PC-3 (cell line): Measurements from ENCODE around the gene GET3.

Experiments used
- CTCF ChIP-seq: fragments of 300-600 bp; sonication (generic); conservative IDR thresholded peaks from 2 replicates; pipeline ENCODE4 v1.5.1; 2017; ENCODE audit warnings: antibody characterized with exemption, low read depth, mild to moderate bottlenecking, low read length
- EZH2 ChIP-seq: fragments of 300-600 bp; sonication (generic); IDR thresholded peaks from one replicate; pipeline ENCODE4 v1.6.1; 2017; ENCODE audit warnings: antibody characterized with exemption, mild to moderate bottlenecking, low read length; ENCODE audit not compliant: unreplicated experiment

- TF ChIP-seq CTCF = no peak
- no peak for TF ChIP-seq EZH2
Measured at GRCh38 chr19:12783291-12783848, 46.1 kb downstream of the GET3 start.
